Measurements from ENCODE around the gene PUS7L.
"Not testable (repeated sequence)": the region's sequence is repeated elsewhere in the genome, so short reads cannot be mapped to it uniquely, and the experiment has no call there.

The PUS7L gene, protein sequence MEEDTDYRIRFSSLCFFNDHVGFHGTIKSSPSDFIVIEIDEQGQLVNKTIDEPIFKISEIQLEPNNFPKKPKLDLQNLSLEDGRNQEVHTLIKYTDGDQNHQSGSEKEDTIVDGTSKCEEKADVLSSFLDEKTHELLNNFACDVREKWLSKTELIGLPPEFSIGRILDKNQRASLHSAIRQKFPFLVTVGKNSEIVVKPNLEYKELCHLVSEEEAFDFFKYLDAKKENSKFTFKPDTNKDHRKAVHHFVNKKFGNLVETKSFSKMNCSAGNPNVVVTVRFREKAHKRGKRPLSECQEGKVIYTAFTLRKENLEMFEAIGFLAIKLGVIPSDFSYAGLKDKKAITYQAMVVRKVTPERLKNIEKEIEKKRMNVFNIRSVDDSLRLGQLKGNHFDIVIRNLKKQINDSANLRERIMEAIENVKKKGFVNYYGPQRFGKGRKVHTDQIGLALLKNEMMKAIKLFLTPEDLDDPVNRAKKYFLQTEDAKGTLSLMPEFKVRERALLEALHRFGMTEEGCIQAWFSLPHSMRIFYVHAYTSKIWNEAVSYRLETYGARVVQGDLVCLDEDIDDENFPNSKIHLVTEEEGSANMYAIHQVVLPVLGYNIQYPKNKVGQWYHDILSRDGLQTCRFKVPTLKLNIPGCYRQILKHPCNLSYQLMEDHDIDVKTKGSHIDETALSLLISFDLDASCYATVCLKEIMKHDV

DNA sequence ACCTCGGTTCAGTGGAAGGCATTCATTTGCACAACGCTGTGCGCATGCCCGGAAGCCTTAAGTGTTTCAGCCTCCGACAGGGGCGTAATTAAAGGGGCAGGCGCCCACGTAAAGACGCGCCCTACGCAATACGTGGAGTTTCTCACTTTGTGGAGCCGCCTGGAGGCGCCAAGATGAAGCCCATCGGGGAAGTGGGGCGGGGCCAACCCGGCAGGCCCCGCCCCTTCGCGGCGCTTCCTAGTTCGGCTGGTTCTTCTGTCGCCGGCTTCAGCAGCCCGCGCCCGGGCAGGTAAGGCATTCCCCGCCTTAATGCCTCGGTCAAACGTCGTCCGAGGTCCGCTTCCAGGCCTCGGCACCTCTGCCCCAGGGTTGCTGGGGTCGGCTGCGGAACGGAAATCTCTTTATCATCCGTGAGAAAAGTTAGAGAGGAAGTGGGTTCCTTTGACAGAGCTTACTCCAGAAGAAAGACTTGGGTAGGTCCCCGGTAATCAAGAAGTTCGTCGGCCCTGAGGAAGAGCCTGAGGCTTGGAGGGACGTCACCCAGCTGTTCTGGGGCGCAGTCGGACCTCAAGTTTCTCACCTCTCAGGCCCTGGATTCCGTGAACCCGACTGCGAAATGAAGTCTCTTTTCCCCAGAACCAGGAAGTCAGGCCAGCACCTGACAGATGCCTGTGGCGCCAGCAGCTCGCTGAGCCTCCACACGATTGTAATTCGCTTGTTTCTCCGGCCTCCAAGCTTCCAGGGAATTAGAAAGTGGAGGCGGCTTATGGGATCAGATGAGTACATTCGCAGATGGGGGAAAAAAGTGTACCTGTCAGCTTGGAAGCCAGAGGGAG, at the start of gene PUS7L, which contains the start of gene IRAK4:
Gene PUS7L, minus strand, starts transcription at position 63 of the 836 bp plus-strand sequence. CDS start 3,545 bp downstream, outside the sequence.
Gene IRAK4, plus strand, starts transcription at position 224 of the 836 bp plus-strand sequence. CDS start 9,161 bp downstream, outside the sequence.
- DNase-seq, result peak; percentile 89

GRCh38 chr12:43807386-43807785, 48.8 kb upstream of the PUS7L start:
- DNase-seq, result no peak

DNA sequence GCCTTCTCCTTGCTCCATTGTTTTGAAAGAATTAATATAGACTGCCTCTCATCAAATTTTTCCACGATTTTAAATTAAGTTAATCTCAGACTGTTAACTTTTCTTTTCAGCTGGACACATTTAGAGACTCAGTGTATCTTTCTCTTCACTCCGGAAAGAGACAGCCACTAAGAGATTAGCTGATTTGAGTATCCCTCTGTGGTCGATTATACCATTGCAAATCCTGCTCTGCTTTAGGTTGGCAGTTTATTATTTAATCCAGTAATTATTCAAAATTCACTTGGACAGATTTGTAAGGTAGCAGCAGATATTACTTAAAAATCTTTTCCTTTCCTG, 48.1 kb upstream of the PUS7L start:
- no peak for DNase-seq

DNA sequence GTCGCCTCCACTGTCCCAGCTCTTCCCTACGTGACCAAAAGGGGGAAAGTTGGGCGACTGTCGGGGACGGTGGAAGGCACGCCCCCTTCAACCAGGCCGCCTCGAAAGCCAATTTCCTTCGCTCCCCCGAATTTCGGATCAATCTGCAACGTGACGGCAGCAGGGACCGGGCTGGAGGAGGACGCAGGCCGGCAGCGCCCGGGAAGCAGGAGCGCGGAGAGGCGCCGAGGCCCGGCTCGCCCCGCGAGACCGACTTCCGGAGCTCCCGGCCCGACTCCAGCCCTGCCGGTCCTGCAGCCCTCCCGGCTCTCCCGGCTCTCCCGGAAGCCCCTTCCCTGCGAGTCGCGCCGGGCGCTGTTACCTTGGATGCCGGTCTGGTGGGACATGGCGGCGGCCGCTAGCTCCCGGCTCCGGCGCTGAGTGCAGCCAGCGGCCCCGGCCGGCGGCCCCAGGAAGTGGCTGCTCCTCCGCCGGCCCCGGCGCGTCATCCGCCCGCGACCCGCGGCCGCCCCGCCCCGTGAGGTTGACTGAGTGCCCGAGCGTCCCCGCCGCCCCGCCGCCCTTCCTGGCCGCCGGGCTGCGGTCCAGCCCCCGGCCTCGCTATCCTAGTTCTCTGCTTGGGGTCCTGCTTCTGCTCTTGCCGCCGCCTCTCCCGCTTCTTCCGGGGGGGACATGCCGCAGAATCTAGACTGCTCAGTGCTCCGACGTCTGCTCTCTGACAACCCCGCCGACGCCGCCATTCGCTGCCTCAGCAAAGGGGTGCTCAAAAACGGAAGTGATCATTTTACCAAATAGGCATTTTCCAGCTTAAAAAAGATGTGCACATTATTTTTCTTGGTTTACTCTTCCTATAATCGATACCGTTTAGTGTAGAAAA, 47.5 kb upstream of the PUS7L start, which contains the start of gene TWF1:
Gene TWF1, minus strand, starts transcription at position 458 of the 877 bp plus-strand sequence. Its CDS starts 72 bp downstream, at position 386.
- DNase-seq, result peak; percentile 55

DNA sequence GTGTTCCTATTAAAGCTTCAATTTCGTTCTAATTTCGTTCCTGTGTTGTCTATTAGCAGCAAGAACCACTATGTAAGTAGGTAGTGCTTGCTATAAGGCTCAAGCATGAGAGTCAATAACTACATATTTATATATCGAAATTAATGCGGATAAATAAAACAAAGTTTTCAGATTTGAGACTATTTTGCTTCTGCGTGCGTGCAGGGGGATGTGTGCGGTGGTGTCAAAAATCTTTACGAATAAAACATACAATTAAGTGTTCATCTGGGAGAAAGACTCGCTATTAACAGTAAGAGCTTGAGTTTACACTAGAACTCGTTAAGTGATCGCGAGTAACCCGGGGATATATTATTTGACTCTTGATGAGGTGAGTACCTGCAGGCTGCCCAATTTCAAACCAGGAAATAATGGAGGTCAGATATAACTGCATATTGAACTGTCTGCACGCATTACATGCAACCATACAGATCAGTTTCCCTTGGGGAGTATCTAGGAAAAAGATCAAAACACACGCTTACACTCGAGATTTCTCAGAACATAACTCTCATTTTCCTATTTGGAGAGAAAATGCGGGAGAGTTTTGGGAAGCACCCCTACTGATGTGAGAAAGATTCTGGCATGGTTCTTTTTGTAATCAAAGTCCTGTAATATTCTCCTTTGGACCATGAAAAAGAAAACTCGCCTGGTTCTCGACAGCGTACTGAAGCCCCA, 46.7 kb upstream of the PUS7L start:
- DNase-seq, result no peak

GRCh38 chr12:43797561-43798217, 39.1 kb upstream of the PUS7L start:
- no peak for DNase-seq

DNA sequence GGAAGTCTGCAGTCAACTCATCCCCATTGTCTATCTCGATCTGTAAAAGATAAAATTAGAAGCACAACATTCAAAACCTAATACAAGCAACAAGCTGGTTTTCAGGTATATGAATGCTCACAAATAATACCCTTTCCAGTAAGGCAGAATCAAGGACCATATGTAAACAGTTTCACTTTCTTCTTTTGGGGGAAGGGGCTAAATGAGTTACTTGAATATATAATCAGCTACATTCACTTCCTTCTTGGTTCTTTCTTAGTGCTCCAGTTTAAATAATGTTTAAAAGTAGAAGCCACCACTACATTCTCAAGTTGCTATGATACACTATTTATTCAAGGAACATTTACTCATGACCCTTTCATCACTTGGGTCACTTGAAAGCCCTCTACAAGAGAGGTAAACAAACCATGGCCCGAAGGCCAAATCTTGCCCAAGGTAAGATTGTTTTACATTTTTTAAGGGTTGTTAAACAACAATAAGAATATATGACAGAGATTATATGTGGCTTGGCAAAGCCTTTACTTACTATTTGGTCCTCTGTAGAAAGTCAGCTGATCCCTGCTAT, 37.2 kb upstream of the PUS7L start:
- no peak for DNase-seq

GRCh38 chr12:43789941-43790340, 31.4 kb upstream of the PUS7L start:
- no peak for DNase-seq

- DNase-seq, result no peak
These were observed 28.5 kb upstream of the PUS7L start for GRCh38 chr12:43786899-43787693.

DNA sequence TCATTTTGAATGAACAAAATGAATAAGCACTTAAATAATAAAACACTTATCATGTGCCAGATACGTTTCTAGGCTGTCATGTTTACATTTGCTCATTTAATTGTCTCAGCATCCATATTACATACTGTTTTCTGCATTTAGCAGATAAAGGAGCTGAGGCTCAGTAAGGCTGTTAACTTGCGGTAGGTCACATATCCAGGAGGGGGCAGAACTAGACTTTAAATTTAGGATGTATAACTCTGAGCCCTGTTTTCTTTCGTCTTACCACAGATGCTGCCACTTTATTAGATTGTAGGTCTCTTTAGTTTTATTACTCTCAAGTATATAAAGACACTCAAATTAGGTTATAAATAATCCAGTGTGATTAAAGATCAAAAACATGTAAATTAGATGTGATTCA, 17.9 kb upstream of the PUS7L start:
- DNase-seq, result no peak

GRCh38 chr12:43766291-43766690, 7.7 kb upstream of the PUS7L start:
- DNase-seq, result no peak

DNA sequence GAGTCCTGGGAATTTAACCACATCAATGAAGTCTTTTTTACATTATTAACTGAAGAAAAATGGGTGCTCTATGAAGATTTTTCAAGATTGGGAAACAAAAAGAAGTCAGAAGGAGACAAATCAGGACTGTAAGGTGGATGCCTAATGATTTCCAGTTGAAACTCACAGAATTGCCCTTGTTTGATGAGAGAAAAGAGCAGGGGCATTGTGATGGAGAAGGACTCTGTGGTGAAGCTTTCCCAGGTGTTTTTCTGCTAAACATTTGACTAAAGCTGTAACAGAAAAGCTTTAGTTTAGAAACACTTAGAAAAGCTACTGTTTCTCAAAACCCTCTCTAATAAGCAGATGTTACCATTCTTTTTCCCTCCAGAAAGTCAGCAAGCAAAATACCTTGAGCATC, 5.9 kb upstream of the PUS7L start:
- no peak for DNase-seq

DNA sequence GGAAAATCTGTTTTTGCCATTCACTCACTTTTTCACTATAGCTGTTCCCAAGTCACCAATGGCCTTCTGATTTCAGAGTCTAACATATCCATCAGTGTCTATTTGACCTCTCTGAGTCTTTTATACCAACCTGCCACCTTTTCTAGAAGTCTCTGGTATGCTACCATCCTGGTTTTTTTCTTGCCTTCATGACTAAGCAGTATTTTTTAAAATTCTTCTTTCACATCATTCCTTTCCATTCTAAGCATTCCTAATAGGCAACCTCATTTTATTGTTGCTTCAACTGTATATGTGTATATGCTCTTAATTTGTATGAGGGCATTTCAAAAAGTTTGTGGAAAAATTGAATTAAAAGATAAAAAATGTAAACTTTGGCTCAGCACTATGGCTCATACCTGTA, 5.2 kb upstream of the PUS7L start:
- no peak for DNase-seq

GRCh38 chr12:43762596-43762995, 4.0 kb upstream of the PUS7L start:
- DNase-seq, result no peak

DNA sequence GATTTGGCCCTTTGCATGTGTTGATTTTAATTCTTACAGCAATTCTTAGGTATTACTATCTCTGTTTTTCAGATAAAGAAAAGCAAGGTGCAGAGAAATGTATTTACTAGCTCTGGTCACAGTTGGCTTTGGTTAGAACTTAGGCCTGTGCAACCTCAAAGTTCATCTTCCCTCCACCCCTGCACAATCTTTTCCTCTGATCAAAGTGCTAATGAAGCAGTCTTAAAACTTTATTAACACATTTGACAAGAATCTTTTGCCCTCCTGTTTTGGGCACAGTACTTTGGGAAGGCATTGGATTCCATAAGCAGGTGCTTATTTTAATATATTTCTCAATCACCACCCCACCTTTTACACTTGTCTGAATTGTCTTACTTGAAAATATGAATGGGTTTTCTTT, 2.9 kb upstream of the PUS7L start:
- no peak for DNase-seq

- no peak for DNase-seq
These were observed 1.8 kb upstream of the PUS7L start for GRCh38 chr12:43760396-43760795.

DNA sequence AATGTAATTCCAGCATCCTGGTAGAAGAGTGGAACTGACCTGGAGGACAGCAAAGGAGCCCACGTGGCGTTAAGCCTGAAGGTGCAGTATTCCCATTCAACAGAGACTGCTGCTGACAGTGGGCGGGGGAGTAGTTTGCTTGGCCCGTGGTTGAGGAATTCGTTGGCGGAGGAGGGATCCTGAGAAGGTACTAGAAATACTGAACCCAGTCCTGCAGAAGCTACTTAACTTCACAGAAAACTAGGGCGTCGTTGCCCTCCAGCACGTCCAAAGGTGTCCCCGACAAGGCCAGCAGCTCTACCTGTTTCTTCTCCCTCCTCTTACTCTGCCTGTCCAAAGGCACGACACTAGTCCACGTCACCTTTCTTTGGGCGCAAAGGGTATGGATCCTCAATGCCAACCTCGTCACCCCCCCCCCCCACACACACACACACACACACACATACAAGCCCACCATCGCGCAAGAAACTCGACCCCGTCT, 303 bp downstream of the PUS7L start:
- no peak for DNase-seq

- no peak for DNase-seq
These were observed 4.6 kb downstream of the PUS7L start for GRCh38 chr12:43754015-43754414.

GRCh38 chr12:43751360-43751759, 7.2 kb downstream of the PUS7L start:
- DNase-seq, result not testable (repeated sequence)

DNA sequence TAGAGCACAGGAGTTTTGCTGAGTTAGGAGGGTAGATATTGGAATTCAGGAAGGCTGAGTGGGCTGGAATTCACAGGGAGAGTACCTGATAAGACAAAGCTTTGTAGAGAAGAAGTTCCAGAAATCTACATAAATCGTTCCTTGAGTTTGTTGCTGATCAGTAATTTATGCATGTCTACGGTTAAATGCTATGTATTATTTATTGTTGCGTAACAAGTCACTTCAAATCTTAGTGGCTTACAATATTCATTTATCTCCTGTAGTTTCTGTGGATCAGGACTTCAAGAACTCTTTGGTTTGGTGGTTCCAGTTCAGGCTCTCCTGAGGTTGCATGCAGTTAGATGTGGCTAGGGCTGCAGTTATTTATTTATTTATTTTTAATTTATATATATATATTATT, 7.8 kb downstream of the PUS7L start:
- DNase-seq, result no peak
